Activated CD4-positive, alpha-beta T cell treated with anti-CD3 and anti-CD28 coated beads for 36 hours (primary cell): ENCODE data around the gene RBM4B. TPM values are rescaled to one million over a fixed set of nuclear protein-coding genes. Genes with fewer than 3 reads are reported as not detected.

Experiments
- ATAC-seq: fragments of 200-7000 bp; cut with Tn5 transposase; one replicate; pipeline ENCODE4 v1.10.0; 2021; ENCODE audit warnings: mild to moderate bottlenecking, moderate library complexity
- CTCF ChIA-PET: fragments of 350-600 bp; sonication (Branson Sonifier 250); formaldehyde crosslinking; loops from one replicate; lab custom pipeline; 2021; ENCODE audit warnings: antibody characterized with exemption; lab: Charles Lee
- POLR2A ChIA-PET: fragments of 350-600 bp; sonication (Branson Sonifier 250); formaldehyde crosslinking; loops from one replicate; lab custom pipeline; 2021; ENCODE audit warnings: antibody characterized with exemption, inconsistent platforms; lab: Charles Lee
- DNase-seq: peaks from one replicate; pipeline ENCODE4 v3.0.0-alpha.2; 2020
- H3K27ac Mint-ChIP-seq: one replicate; pipeline ENCODE4 v1.8.0; 2021; ENCODE audit warnings: mixed read lengths
- H3K27me3 Mint-ChIP-seq: one replicate; pipeline ENCODE4 v1.8.0; 2021; ENCODE audit warnings: mixed read lengths
- H3K36me3 Mint-ChIP-seq: one replicate; pipeline ENCODE4 v1.8.0; 2021; ENCODE audit warnings: low read depth, mixed read lengths
- H3K4me1 Mint-ChIP-seq: one replicate; pipeline ENCODE4 v1.8.0; 2021; ENCODE audit warnings: mixed read lengths
- H3K4me3 Mint-ChIP-seq: one replicate; pipeline ENCODE4 v1.8.0; 2021; ENCODE audit warnings: mild to moderate bottlenecking, moderate library complexity, mixed read lengths
- H3K9me3 Mint-ChIP-seq: one replicate; pipeline ENCODE4 v1.8.0; 2021; ENCODE audit warnings: low read depth, mixed read lengths
- intact Hi-C, 2 experiments: fragments of 100-400 bp; cut with DNase I in 1 of 2; cut with micrococcal nuclease in 1 of 2; formaldehyde crosslinking; loops; one replicate each; pipeline versions ENCODE4 v1.14.2 to v1.15.1; 2022 to 2024; cut with DNase I, micrococcal nuclease
- total RNA-seq, 2 experiments: library from RNA; stranded (reverse); gene quantifications; one replicate each; pipeline ENCODE4 v1.2.3, GENCODE V29; 2021

RBM4B gene
- total RNA-seq, 2 experiments from 2014 or later, result 14.7 to 14.8 TPM

DNA sequence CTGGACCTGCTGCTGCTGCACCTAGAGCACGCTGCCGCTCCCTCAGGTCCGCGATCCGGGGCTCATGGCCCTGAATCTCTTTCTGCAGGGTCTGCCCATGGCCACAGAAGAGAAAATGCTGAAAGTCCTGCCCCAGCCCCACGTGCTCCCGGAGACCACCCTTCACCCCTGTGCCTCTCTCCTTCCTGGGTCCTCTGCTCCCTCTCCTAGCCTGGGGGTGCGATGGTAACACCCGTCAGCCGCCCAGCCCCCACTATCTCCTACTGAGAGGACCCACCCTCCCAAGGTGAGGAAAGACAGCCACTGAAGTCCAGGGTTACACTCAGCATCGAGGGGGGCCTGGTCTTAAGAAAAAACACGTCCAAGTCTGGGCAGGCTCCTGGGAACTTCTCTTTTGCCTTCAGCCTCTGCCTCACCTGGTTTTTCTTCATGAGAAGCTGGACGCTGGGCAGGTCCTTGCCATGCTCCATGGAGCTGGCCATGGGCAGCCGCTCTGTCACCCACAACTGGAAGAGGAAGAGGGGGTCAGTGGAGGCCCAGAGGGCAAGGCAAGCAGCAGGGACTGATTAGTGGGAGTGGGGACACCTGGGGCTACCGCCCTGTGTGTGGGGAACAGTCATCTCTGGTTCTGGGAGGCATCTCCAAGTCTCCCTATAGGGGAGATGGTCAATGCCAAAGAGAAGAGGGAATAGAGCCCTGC is 15.8 kb upstream of the RBM4B start:
- ChIA-PET CTCF (interaction anchor here (0.6 to 1.8 kb wide), 5 partner anchors 36 to 377 kb away, joined by 3 to 12 read pairs (median 3); partner anchors contain the start of gene SPTBN2), POLR2A (interaction anchor here (0.6 kb wide), 1 partner anchor 13 kb away, joined by 3 read pairs; no protein-coding TSS in a partner anchor)
- Mint-ChIP-seq H3K4me3 (no peak overlapping the region), H3K27me3 (no peaks in the 10 kb centered on the region), H3K36me3 (no peaks in the 10 kb centered on the region), H3K4me1 (no peaks in the 10 kb centered on the region), H3K9me3 (no peaks in the 10 kb centered on the region), H3K27ac (no peak overlapping the region)
- DNase-seq, result no peak
- ATAC-seq, result no peak
- intact Hi-C loops, result loop anchor here (1.0 to 2.0 kb wide), 6 partner anchors 51 to 377 kb away; a partner anchor contains a TSS

DNA sequence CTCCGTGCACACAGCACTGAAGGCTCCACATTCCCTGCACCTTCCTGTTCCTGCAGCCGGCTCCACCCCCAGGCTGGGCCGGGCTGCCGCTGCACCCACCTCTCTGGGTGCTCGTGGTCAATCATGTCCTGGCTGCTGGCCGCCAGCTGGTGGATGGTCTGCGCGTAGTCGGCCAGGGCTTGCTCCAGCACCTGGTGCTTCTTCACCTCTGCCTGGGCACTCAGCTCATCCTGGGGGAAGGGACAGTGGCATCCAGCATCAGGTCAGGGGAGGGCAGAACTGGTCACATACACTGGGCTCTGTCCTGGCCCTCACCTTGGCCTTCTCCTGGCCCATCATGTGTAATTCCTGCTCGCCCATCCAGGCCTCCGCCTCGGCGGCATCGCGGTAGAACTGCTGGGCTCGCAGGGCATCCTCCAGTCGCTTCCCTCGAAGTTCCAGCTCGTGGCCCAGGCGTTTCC is 15.2 kb upstream of the RBM4B start:
- DNase-seq, result no peak
- CTCF ChIA-PET, result interaction anchor here (0.9 to 1.8 kb wide), 4 partner anchors 141 to 378 kb away, joined by 3 to 12 read pairs (median 4); no protein-coding TSS in a partner anchor
- no peaks in the 10 kb centered on the region for H3K9me3 Mint-ChIP-seq
- no peaks in the 10 kb centered on the region for H3K4me1 Mint-ChIP-seq
- intact Hi-C loops, result no loop called here
- no peak overlapping the region for H3K4me3 Mint-ChIP-seq
- ATAC-seq, result no peak
- H3K27ac Mint-ChIP-seq, result no peak overlapping the region
- H3K27me3 Mint-ChIP-seq, result no peaks in the 10 kb centered on the region
- no peaks in the 10 kb centered on the region for H3K36me3 Mint-ChIP-seq
- POLR2A ChIA-PET, result no interaction called here

DNA sequence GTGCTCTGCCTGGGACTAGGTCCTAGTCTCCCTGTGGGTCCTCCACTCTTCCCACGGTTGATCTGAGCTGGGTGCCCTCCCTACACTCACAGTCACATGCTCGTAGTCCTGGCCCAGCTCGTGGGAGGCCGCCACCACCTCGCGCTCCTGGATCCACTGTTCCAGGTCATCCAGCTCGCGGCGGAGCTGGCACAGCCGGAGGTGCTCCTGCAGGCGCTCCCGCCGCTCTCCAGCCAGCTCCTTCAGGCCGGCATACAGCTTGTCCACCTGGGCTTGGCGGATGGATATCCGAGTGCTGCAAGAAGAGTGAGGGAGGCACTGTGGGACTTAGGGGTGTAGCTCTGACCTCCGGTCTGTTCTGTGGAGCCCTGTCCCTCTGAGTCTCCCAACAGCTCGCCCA is 14.8 kb upstream of the RBM4B start:
- H3K4me3 Mint-ChIP-seq, result no peak overlapping the region
- POLR2A ChIA-PET, result no interaction called here
- no peak for ATAC-seq
- no peak overlapping the region for H3K27ac Mint-ChIP-seq
- H3K36me3 Mint-ChIP-seq, result no peaks in the 10 kb centered on the region
- H3K27me3 Mint-ChIP-seq, result no peaks in the 10 kb centered on the region
- no peak for DNase-seq
- CTCF ChIA-PET, result interaction anchor here (0.9 to 1.8 kb wide), 3 partner anchors 141 to 361 kb away, joined by 3 to 12 read pairs (median 4); no protein-coding TSS in a partner anchor
- H3K9me3 Mint-ChIP-seq, result no peaks in the 10 kb centered on the region
- no peaks in the 10 kb centered on the region for H3K4me1 Mint-ChIP-seq
- intact Hi-C loops, result no loop called here

- Mint-ChIP-seq H3K27me3 (no peaks in the 10 kb centered on the region), H3K36me3 (no peaks in the 10 kb centered on the region), H3K9me3 (no peaks in the 10 kb centered on the region), H3K4me3 (no peak overlapping the region), H3K4me1 (no peaks in the 10 kb centered on the region), H3K27ac (no peak overlapping the region)
- intact Hi-C loops, result no loop called here
- ChIA-PET CTCF (interaction anchor here (0.6 to 1.2 kb wide), 3 partner anchors 143 to 302 kb away, joined by 3 to 4 read pairs (median 3); no protein-coding TSS in a partner anchor), POLR2A (no interaction called here)
- ATAC-seq, result no peak
- DNase-seq, result no peak
Measured at GRCh38 chr11:66691311-66691980, 13.8 kb upstream of the RBM4B start.

GRCh38 chr11:66689661-66690590 is 12.2 kb upstream of the RBM4B start:
- H3K27me3 Mint-ChIP-seq, result no peaks in the 10 kb centered on the region
- no peak overlapping the region for H3K27ac Mint-ChIP-seq
- no peak for ATAC-seq
- ChIA-PET POLR2A (no interaction called here), CTCF (interaction anchor here (1.3 kb wide), 1 partner anchor 11 kb away, joined by 9 read pairs; no protein-coding TSS in a partner anchor)
- intact Hi-C loops, result no loop called here
- no peak overlapping the region for H3K4me3 Mint-ChIP-seq
- H3K4me1 Mint-ChIP-seq, result no peaks in the 10 kb centered on the region
- DNase-seq, result no peak
- no peaks in the 10 kb centered on the region for H3K9me3 Mint-ChIP-seq
- no peaks in the 10 kb centered on the region for H3K36me3 Mint-ChIP-seq

DNA sequence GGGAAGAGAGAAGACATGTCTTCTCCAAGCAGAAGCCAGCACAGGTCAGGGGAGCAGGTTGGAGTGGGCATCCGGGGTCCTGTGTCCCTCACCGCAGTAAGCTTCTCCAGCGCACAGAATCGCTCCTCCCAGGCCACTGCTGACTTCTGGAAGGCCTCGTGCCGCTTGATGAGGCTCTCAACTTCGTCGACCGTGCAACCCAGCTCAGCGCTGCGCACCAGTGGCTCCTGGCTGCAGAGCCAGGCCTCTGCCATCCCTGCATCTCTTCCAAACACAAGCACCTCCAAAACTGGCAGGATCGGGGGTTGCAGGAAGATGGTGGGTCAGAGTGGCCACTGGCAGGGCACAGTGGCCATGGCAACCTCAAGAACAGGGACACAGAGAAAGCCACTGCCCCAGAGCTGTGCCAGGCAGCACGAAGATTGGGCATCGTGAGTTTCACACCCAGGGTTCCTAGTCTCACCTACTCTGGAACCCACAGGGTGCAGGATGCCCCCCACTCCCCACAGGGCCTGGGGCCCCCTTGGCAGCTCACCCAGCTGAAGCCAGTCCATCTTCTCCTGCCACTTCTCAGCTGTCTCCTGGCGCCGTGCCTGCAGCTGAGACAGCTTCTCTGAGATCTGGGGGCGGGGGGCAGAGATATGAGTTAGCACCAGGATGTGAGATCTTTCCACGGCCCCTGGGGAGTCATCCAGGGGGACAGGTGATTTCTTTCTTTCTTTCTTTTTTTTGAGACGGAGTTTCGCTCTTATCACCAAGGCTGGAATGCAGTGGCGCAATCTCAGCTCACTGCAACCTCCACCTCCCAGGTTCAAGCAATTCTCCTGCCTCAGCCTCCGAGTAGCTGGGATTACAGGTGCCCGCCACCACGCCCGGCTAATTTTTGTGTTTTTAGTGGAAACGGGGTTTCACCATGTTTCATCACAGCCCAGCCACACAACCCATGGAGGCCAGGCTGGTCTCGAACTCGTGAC is 11.2 kb upstream of the RBM4B start:
- H3K4me1 Mint-ChIP-seq, result no peaks in the 10 kb centered on the region
- H3K36me3 Mint-ChIP-seq, result no peaks in the 10 kb centered on the region
- H3K27me3 Mint-ChIP-seq, result no peaks in the 10 kb centered on the region
- no peak overlapping the region for H3K27ac Mint-ChIP-seq
- DNase-seq (no peak), ATAC-seq (no peak)
- ChIA-PET CTCF (interaction anchor here (1.3 kb wide), 1 partner anchor 10 kb away, joined by 9 read pairs; no protein-coding TSS in a partner anchor), POLR2A (no interaction called here)
- H3K9me3 Mint-ChIP-seq, result no peaks in the 10 kb centered on the region
- intact Hi-C loops, result no loop called here
- H3K4me3 Mint-ChIP-seq, result no peak overlapping the region

- Mint-ChIP-seq H3K9me3 (no peaks in the 10 kb centered on the region), H3K4me1 (no peaks in the 10 kb centered on the region), H3K27me3 (no peaks in the 10 kb centered on the region), H3K36me3 (no peaks in the 10 kb centered on the region), H3K27ac (no peak overlapping the region), H3K4me3 (no peak overlapping the region)
- CTCF ChIA-PET, result interaction anchor here (1.1 kb wide), 1 partner anchor 110 kb away, joined by 4 read pairs; no protein-coding TSS in a partner anchor
- DNase-seq (no peak), ATAC-seq (no peak)
- intact Hi-C loops, result no loop called here
- POLR2A ChIA-PET, result no interaction called here
Measured at GRCh38 chr11:66687831-66688281, 10.2 kb upstream of the RBM4B start.

GRCh38 chr11:66686801-66687750 is 9.4 kb upstream of the RBM4B start:
- Mint-ChIP-seq H3K4me3 (no peak overlapping the region), H3K9me3 (no peaks in the 10 kb centered on the region), H3K27me3 (no peaks in the 10 kb centered on the region), H3K27ac (no peak overlapping the region), H3K4me1 (no peaks in the 10 kb centered on the region), H3K36me3 (no peaks in the 10 kb centered on the region)
- ChIA-PET CTCF (interaction anchor here (0.7 to 1.2 kb wide), 3 partner anchors 9 to 290 kb away, joined by 4 read pairs; partner anchors contain the start of gene RBM4B), POLR2A (no interaction called here)
- ATAC-seq (no peak), DNase-seq (no peak)
- intact Hi-C loops, result no loop called here

- Mint-ChIP-seq H3K4me1 (no peaks in the 10 kb centered on the region), H3K27ac (no peak overlapping the region), H3K36me3 (no peaks in the 10 kb centered on the region), H3K4me3 (no peak overlapping the region), H3K9me3 (no peaks in the 10 kb centered on the region), H3K27me3 (no peaks in the 10 kb centered on the region)
- intact Hi-C loops, result no loop called here
- no peak for ATAC-seq
- POLR2A ChIA-PET, result no interaction called here
- CTCF ChIA-PET, result interaction anchor here (0.7 to 1.2 kb wide), 2 partner anchors 8 to 289 kb away, joined by 4 read pairs; partner anchors contain the start of gene RBM4B
- no peak for DNase-seq
Measured at GRCh38 chr11:66686100-66686785, 8.6 kb upstream of the RBM4B start.
